AG10803 (cell line): ENCODE measurements around the gene TMEM132D.

Source experiments
- DNase-seq: peaks from one replicate; pipeline ENCODE4 v3.0.0; 2010; ENCODE audit warnings: low read depth
- H3K4me3 ChIP-seq: 2 replicates; pipeline ENCODE4 v1.5.1; 2011; ENCODE audit warnings: mild to moderate bottlenecking, low read length, control low read depth
- CTCF ChIP-seq: conservative IDR thresholded peaks from 2 replicates; pipeline ENCODE4 v1.5.1; 2011; ENCODE audit warnings: mild to moderate bottlenecking, low read length, control low read depth, inconsistent platforms

Gene TMEM132D

GRCh38 chr12:129675496-129675895, 228.3 kb downstream of the TMEM132D start:
- H3K4me3 ChIP-seq = no peak overlapping the region
- no peak for TF ChIP-seq CTCF

GRCh38 chr12:129673806-129674205, 230.0 kb downstream of the TMEM132D start:
- no peak overlapping the region for H3K4me3 ChIP-seq
- TF ChIP-seq CTCF = no peak
- no peak for DNase-seq

More at GRCh38 chr12:129675496-129675895, 228.3 kb downstream of the TMEM132D start:
- DNase-seq = no peak

GRCh38 chr12:129672110-129672509, 231.7 kb downstream of the TMEM132D start:
- no peak for TF ChIP-seq CTCF
- H3K4me3 ChIP-seq = no peak overlapping the region
- no peak for DNase-seq

- no peak for TF ChIP-seq CTCF
- no peak for DNase-seq
- no peak overlapping the region for H3K4me3 ChIP-seq
Measured at GRCh38 chr12:129670256-129670920, 233.4 kb downstream of the TMEM132D start.

DNA sequence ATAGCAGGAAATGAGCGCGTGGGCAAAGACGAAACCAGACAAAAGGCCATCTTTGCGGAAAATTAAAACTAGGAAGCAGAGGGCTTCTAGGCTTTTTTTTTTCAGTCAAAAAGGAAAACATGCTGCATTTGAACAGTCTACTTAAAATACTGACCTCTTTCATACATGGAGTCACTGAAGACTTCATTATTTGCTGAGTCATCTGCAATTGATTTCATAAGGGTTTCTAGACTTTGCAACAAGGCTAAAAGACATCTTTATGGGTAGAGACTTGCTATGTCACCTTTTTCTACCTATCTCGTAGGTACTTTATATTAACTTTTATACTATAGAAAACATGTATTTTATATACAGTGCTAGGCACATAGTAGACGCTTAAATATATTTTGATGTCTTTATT, 238.4 kb downstream of the TMEM132D start:
- no peak overlapping the region for H3K4me3 ChIP-seq
- DNase-seq = no peak
- no peak for TF ChIP-seq CTCF

- no peak overlapping the region for H3K4me3 ChIP-seq
- TF ChIP-seq CTCF = no peak
- DNase-seq = no peak
Measured at GRCh38 chr12:129662234-129662633, 241.6 kb downstream of the TMEM132D start.

GRCh38 chr12:129660946-129661345, 242.9 kb downstream of the TMEM132D start:
- no peak for DNase-seq
- H3K4me3 ChIP-seq = no peak overlapping the region
- no peak for TF ChIP-seq CTCF
